Testis (tissue), 2 donors: ENCODE measurements around the gene ZNF135.

Source experiments
- CTCF ChIP-seq, 3 experiments: fragments of 450-650 bp in 2 of 3; fragments of 200-600 bp in 1 of 3; sonication (generic) in 1 of 3; IDR thresholded peaks; one replicate each; pipeline ENCODE4 v1.5.1; 2016 to 2019; ENCODE audit warnings: antibody characterized with exemption in 3 of 3, mild to moderate bottlenecking in 2 of 3, moderate library complexity in 1 of 3
- POLR2A ChIP-seq: fragments of 450-650 bp; IDR thresholded peaks from one replicate; pipeline ENCODE4 v1.6.1; 2017; ENCODE audit warnings: antibody characterized with exemption, mild to moderate bottlenecking, moderate library complexity

- TF ChIP-seq CTCF (IDR thresholded peaks at IDR 0.05) (no peak), POLR2A (no peak)
Measured at GRCh38 chr19:58091251-58091995, 32.3 kb downstream of the ZNF135 start.
